HG03159 (cell line): ENCODE data around the gene TRMT61A.

Experiments used
- ATAC-seq: cut with Tn5 transposase; IDR thresholded peaks from one replicate; pipeline ENCODE4 v1.9.1; 2021; ENCODE audit warnings: mild to moderate bottlenecking, moderate library complexity; ENCODE audit not compliant: unreplicated experiment

Gene TRMT61A

DNA sequence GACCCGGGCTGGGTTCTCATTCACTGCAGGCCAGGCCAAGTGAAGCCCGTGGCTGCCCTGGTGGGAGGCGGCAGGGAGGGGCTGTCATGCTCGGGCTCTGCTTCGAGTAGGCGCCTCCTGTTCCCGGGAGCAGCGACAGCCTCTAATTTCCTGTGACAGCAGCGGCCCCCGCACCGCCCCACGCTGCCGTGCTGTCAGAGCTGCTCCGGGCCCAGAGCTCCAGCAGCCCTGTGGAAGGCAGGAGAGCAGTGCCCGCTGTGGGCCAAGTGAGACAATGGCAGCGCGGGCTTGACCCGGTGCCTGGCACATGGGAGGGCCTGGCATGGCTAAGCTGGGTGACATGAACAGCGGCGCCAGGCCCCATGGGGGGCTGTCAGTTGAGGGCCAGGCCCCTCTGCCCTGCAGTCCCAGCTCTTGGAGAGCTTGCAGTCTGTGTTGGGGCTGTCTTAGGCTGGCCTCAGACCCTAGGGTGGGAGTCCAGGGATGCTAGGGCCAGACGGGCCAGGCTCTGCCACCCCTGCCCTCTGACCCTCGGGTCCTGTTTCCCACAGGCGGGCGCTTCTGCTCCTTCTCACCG is 5.1 kb downstream of the TRMT61A start:
- ATAC-seq, result no peak

DNA sequence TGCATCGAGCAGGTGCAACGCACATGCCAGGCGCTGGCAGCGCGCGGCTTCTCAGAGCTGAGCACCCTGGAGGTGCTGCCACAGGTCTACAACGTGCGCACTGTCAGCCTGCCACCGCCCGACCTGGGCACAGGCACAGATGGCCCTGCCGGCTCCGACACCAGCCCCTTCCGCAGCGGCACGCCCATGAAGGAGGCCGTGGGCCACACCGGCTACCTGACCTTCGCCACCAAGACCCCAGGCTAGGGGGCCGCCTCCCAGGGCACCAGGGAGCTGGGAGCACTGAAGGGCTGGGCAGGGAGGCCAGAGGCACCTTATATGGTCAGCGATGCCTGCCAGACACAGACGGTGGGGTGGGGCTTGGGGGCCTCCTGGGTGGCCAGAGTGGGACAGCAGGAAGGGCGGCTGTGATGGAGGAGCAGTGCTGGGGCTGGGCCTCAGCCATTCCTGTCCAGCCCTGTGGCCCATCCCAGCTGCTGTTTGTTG is 5.6 kb downstream of the TRMT61A start:
- no peak for ATAC-seq

DNA sequence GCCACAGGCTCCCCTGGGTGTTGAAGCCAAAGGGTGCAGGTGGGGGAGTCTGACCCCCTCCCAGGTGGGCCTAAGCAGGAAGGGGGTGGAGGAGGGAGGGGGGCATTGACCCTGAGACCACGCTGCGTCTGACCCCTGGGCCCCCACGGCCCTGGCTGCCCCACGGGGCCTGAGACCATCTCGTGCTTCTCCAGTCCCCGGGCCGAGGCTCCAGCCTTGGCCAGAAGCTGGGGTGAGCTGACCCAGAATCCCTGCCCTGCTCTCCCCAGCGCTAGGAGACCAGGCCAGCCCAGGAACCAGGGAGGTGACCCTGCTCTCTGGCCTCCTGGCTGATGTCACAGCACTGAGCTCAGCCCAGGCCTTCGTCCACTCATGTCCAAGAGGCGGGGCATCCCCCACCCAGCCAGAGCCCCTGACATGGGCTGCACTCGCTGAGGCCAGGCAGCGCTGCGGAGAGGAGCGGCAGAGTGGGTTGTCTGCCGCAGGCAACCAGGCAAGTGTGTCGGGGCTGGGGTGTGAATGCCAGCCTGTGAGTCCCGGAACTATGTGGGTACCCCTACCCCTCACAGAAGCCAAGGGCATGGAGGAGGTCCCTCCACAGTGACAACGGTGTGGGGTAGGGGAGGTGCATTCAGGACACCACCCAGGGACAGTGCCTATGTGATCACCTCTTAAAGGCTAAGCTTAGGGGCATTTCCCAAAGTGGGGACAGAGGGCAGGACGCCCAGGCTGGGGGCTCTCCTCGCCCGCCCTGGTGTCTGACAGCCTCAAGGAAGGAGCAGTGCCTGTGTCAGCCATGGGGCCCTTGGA is 6.3 kb downstream of the TRMT61A start:
- ATAC-seq, result no peak

DNA sequence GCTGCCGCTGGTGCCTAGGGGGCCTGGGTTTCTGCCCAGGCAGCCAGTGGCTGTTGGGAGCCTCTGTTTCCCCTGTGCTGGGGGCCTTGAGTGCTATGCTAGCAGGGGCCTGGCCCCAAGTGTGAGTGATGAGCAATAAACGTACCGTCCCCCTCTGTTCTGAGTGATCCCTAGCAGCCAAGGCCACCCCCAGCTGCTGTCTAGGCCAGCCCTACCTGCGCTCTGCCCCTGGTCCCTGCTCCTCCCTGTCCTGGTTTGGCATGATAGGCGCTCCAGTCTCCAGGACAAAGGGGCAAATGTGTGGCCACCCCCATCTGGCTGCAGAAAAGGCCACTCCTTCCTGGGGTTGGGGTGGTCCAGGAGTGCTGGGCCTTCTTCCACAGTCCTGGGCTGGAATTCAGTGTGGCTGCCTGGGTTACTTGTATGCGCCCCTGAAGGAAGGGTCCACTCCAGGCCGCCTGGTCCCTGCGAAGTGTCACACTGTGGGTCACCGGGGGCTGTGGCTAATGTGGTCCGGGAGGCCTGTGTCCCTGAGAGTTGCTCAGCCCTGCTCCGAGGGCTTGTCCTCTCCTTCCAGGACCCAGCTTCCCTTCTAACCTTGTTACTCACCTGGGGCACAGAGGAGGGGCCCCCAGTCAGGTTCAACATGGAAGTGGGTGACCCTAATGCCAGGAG is 7.0 kb downstream of the TRMT61A start:
- ATAC-seq, result no peak

DNA sequence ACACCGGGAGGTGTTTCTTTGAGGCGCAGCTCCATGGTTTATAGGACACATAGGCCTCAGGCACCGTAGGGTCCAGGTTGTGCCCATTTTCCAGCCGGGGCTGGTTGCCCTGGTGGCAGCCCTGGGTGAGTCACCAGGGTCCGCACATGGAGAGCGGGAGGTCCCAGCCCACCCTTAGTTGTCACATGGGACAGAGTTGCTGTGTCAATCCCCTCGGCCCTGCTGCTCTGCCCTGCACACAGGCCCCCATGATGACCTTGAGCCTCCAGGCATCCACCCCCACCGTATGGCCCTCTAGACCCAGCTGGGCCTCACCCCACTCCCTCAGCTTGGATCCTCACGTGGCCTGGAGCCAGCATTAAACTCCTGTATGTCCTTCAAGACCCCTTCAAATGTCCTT is 7.7 kb downstream of the TRMT61A start:
- ATAC-seq, result no peak

DNA sequence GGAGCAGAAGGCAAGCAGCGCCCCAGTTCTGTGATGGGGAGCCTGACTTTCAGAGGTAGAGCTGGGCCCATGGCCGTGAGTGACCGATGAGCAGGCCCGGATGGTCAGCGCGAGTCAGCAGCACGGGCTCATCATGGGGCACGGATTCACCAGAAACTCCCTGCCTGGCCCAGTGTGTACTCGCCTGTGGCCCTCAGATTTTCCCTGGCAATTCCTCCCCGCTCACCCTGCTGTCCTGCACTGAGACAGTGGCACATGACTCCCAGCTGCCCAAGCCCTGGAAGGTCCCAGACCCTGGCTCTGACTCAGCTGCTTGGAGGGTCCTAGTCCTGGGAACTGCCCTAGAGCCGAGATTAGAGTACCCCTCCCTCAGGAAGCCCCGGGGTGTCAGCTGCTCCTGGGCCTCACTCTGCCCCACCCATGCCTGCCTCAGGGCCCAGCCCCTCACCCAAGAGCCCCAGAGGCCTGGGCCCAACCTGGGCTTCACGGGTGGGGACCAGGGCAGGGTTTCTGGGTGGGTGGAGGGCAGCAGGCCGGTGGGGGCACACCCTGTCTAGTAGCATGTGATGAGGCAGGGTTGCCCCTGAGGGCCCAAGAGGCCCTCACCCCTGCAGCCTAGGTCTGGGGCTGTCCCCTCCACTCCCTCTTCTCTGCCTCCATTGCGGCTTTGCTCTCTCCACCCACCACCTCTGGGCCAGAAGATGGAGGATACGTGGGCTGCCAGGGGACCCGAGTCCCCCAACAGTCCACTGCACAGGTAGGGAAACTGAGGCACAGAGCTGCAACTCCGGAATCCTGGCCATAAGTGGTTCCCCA is 8.4 kb downstream of the TRMT61A start:
- no peak for ATAC-seq

DNA sequence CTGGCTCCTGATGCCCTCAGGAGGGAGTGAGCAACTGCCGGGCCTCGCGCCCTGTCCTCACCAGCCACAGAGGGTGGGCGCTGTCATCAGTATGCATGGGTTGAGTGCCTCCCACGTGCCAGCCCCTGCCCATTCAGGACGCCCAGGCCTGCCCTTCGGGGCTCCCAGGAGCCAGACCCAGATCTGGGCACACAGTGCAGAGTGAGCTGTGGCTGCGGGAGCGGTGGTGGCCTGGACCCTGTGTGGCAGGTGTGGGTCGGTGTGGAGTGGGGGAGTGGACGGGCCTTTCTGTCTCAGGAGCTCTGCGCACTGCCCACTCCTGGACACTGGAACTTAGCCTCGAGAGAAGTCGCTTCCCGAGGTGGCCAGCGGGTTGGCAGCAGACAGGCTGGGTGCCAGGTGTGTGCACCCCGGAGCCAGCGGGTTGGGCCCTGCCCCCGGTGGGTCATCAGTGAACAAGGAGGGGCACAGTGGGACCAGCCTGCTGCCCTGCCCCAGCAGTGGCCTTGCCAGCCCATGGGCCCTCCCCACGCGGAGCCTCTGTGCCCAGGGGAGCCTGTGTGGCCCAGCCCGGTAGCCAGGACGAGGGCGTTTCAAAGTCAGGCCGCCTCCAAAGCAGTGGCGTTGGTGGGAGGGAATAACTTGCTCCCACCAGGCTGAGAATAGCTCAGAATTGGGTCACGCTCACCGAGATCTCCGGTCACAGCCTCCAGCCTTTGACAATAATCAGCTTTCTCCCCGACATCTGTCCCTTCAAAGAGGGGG is 9.5 kb downstream of the TRMT61A start:
- no peak for ATAC-seq

DNA sequence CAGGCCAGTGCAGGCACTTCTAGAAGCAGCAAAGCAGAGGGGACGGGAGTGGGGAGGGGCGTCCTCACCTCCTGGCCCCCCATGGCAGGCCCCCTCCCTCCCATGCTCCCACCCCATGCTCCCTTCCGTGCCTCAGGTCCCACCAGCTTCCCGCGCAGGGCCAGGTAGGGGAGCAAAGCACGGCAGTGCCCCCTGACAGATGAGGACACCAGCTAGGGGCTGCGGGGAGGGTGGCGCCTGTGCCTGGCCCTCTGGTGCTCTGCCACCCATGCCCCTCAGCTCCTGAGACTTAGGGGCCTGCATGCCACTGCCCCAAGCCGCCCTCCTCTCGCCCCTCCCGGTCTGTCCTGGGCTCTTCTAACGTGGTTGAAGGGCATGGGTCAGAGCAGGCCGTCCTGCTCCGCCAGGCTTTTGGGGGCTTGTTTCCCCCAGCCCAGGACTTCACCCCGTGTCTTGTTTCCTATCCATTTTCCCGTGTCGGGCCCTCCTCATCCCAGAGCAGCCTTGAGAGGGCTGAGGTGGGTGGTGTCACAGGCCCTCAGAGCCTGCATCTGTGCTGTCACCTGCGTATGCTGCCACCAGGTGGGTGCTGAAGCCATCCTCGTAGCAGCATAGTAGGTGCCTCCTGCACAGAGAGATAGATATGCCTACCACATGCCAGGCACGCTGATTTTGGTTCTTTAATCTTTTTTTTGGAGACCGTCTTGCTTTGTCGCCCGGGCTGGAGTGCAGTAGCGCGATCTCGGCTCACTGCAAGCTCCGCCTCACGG is 10.2 kb downstream of the TRMT61A start:
- ATAC-seq, result no peak

DNA sequence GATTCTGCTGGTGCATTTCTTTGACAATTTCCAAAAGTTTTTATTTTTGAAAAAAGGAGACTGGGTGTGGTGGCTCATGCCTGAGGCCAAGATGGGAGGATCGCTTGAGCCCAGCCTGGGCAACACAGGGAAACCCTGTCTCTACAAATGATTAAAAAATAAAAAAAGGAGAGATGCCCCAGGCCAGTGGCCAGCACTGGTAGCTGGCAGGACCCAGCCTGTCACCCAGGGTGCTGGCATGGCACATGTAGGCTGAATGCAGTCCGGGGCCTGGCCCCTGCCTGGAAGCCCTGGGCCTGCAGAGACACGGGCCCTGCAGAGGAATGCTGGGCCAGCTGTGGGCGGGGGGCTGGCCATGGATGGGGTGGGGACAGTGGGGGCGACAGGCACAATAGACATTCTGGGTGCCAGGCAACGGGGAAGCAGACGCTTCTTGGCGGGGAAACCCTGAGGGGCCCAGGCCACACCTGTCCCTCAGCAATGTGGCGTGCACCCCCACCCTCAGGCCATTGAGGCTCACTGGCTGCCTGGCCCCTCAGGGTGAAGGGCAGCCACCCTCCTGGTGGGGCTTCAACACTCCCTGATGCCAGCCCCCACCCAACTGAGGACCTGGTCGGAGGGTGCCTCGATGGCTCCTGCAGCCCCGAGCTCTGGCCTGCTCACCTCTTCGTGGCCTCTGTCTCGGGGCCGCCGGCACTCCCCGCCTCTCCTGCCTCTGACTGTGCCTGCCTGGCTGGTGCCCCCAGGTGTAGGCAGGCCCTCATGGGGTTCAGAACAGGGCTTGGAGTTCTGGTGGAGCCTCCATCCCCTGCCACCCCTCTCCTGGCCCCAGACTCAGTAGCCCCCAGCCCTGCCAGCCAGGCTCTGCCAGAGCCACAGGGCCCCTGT is 12.1 kb downstream of the TRMT61A start:
- no peak for ATAC-seq

DNA sequence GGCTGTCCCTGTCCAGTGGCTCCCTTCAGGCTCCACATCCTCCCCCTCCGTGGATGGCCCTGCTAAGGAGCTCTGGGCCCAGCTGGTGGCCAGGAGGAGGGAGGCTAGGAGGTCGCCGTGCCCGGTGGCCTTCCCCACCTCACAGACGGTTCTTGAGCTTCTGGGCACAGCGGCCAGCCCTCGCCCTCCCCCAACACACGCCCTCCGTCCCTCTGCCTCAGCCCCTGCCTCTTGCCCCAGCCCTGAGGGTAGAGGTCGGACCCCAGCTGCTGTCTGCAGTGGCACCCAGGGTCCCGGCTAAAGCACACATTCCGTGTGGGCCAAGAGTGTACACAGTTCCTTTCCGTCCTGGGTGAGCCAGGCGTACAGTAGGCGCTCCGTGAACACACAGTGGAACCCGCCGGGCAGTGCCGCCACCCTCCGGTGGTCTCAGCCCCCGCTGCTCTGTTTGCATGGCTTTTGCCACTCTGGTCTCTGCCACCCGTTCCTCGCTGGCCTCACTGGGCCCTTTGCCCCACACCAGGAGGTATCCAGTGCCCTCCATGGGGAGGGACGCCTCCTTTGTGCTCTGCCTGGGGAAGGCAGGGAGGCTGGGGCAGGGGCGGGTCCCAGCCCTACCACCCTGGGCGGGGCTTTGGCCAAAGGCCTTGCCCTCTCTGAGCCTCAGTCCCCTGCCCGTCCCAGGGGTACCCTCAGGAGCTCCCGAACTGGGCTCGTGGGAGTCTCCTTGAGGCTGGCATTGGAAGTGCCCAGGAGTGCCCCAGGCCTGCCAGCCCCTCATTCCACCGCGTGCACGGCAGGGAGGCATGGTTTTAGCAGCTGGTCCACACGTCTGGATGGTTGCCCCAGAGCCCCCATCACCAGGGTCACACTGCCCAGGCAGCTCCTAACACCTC is 13.0 kb downstream of the TRMT61A start:
- no peak for ATAC-seq

DNA sequence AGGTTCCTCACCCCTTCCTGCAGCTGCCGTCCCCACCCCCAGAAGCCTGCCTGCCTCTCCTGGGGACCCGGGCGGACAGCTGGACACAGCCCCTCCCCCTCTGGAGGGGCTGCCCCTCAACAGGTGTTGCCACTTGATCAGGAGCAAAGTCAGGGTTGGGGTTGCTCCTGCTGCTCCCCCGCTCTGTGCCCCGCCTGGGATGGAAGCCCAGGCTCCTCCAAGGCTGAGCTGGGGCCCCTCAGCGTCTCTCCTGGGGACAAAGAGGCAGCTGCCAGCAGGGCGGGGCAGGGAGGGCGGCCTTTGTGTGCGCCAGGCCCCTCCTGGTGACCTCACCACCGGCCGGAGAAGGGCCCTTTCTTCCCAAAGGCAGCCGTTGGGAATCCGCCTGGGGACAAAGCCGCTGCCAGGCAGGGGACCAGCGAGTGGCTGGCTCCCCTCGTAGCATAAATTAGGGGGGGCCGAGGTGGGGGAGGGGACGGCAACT is 13.7 kb downstream of the TRMT61A start:
- no peak for ATAC-seq

DNA sequence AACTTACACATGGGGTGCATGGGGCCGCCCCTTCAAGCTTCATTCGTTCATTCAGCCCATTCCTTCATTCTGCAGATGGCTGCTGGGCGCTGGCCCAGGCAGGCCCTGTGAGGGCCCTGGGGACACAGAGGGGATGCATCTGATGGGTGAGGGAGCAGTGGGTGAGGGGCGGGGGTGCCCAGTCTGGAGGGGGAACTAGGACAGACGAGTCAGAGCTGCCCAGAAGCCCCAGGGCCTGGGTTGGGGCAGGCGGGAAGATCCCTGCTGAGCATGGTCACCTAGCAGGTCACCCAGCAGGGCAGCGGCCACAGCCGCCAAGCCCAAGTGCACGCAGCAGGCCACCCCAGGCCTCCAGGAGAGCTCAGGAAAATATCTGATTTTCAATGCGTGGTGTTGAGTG is 14.1 kb downstream of the TRMT61A start:
- ATAC-seq, result no peak

DNA sequence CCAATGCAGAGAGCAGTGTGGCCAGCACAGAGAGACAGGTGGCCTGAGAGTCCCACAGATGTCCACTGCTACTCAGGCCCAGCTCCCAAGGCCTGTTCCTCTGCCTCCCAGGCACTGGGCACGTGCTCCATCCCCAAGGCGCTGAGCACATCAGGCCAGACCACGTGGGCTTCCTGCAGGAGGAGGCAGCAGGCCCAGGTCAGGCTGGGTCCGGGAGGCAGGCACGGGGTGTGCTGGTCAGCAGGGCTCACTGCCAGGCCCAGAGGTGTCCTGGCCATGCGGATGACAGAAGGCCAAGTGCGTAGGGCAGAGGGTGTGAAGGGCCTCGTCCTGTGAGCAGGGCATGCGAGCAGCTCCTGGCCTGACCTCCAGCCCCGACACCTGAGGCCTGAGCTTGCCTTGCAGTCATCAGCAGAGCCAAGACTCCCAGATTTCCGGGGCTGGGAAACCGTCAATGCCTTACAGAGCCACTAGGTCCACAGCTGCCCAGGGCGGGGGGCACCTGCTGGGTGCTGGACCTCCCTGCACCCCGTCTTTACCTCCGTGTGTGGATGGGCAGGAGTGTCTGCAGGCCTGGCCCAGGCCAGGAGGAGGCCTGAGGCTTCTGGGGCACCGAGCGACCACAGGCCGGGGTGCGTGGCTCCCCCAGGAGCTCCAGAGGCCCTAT is 14.9 kb downstream of the TRMT61A start:
- ATAC-seq, result no peak

DNA sequence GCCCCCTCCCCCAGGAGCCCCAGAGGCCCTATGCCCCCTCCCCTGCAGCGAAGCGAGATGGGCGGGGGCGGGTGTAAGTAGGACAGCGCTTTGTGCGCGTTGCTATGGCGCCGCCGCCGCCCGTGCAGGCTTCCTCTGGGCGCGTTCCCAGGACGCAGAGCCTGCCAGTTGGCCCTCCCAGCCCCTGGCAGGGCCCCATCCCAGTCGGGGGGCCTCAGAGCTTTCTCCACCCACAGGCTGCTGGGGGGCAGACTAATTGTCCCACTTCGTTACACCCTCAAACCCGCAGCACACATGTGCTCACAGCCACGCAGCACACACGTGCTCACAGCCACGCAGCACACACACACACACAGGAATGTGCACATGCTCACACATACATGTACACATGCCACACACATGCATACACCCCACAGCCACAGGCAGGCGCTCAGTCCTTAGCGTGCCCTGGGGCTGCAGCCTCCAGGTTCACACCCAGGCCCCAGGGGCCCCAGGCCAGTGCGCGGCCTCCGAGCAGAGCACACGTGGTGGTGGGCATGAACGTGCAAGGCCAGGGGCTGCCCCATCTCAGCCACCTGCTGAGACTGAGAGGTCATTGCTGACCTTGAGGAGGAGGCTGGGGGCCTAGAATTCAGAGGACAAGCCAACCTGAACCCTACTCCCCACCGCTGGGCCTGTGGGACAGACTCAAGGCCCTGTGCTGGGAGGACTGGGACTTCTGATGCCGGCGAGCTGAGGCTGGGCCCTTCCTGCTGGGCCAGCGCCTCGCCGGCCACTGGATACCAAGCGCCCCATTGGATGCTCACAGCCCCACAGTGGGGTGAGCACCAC is 15.6 kb downstream of the TRMT61A start:
- no peak for ATAC-seq

DNA sequence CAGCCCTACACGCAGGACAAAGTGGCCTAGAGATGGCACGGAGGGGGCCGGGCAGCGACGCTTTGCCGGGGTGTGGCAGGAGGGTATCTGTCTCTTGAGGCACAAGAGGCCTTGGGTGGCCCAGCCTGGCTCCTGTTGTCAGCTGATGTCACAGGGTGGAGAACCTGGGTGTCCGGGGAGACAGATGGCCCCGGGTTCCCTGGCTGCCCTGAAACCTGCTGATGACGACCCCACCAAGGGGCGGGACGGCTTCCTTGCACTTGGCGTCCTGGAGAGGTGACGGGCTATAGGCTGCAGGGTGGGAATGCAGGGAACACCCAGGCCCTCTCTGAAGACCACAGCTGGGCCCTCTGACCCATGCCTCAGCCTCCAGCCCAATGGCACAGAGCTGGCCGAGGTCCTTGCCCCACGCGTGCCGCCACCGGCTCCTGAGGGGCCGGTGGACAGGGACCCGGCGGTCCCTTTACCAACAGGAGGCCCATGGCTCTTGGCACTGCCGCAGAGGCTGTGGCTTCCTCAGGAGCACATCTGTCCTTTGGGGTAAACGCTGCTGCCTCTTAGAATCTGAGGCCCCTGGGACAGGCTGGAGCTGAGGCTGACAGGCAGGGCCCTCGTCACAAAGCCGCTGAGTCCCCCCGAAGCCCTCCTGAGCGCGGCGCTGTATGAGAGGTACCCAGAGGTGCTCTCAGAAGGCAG is 16.4 kb downstream of the TRMT61A start:
- no peak for ATAC-seq
